T-helper 22 cell (primary cell): ENCODE measurements around the gene ZFP62.

Experiments
- DNase-seq: peaks from one replicate; pipeline ENCODE4 v3.0.0-alpha.2; 2020; ENCODE audit warnings: low read depth

ZFP62 gene

GRCh38 chr5:180810210-180810958 lies 50.7 kb downstream of the ZFP62 start:
- DNase-seq, result peak; percentile 90

GRCh38 chr5:180809403-180810209 lies 51.5 kb downstream of the ZFP62 start:
- DNase-seq, result peak; percentile 83

- DNase-seq, result no peak
Measured at GRCh38 chr5:180808461-180809000, 52.5 kb downstream of the ZFP62 start.

- no peak for DNase-seq
Measured at GRCh38 chr5:180807654-180808414, 53.2 kb downstream of the ZFP62 start.

GRCh38 chr5:180807046-180807445 lies 54.0 kb downstream of the ZFP62 start:
- no peak for DNase-seq

GRCh38 chr5:180806351-180807011 lies 54.6 kb downstream of the ZFP62 start:
- no peak for DNase-seq

- no peak for DNase-seq
Measured at GRCh38 chr5:180804129-180804618, 56.9 kb downstream of the ZFP62 start.

- peak; percentile 78 for DNase-seq
Measured at GRCh38 chr5:180803181-180804128, 57.6 kb downstream of the ZFP62 start.

GRCh38 chr5:180802325-180803180 lies 58.5 kb downstream of the ZFP62 start, which contains the start of gene MGAT1:
Gene MGAT1, minus strand, starts transcription at chr5:180802806. Its CDS starts 9,835 bp downstream, at chr5:180792971.
- DNase-seq, result peak; percentile 59

- no peak for DNase-seq
Measured at GRCh38 chr5:180801596-180802324, 59.3 kb downstream of the ZFP62 start.

GRCh38 chr5:180799902-180800801 lies 60.9 kb downstream of the ZFP62 start:
- DNase-seq, result no peak

GRCh38 chr5:180799194-180799593 lies 61.9 kb downstream of the ZFP62 start:
- no peak for DNase-seq

GRCh38 chr5:180798193-180798592 lies 62.9 kb downstream of the ZFP62 start:
- no peak for DNase-seq
